Adrenal gland (tissue), 12 donors: ENCODE data around the gene PARP14. TPM values are rescaled to one million over a fixed set of nuclear protein-coding genes. Genes with fewer than 3 reads are reported as not detected.

Experiments used
- DNase-seq, 7 donors: peaks; one replicate each; pipeline ENCODE4 v3.0.0-alpha.2; 2019 to 2020
- H3K27ac ChIP-seq, 5 donors: fragments of 200-600 bp; sonication (generic) in 4 of 5; 1 replicate in 3 of 5; 2 replicates in 2 of 5; pipeline versions ENCODE4 v1.5.1 to v1.8.0; 2016 to 2020; ENCODE audit warnings: mild to moderate bottlenecking in 1 of 5
- H3K27me3 ChIP-seq: fragments of 200-600 bp; 2 replicates; pipeline ENCODE4 v1.8.0; 2021
- H3K36me3 ChIP-seq, 2 donors: fragments of 200-600 bp; replicated peaks in 1 of 2; 1 replicate in 1 of 2; 2 replicates in 1 of 2; pipeline versions ENCODE4 v1.5.1 to v1.8.0; 2018 to 2022
- H3K4me1 ChIP-seq, 2 donors: fragments of 200-600 bp; replicated peaks in 1 of 2; 1 replicate in 1 of 2; 2 replicates in 1 of 2; pipeline versions ENCODE4 v1.5.1 to v1.8.0; 2018 to 2021
- H3K4me3 ChIP-seq, 4 donors: fragments of 200-600 bp; sonication (generic) in 3 of 4; one replicate each; pipeline ENCODE4 v1.5.1; 2016 to 2018
- H3K9me3 ChIP-seq, 3 donors: fragments of 200-600 bp; sonication (generic) in 1 of 3; replicated peaks in 1 of 3; 1 replicate in 2 of 3; 2 replicates in 1 of 3; pipeline versions ENCODE4 v1.5.1 to v1.8.0; 2016 to 2021
- CTCF ChIP-seq, 6 experiments: fragments of 450-650 bp in 4 of 6; fragments of 200-600 bp in 2 of 6; sonication (generic) in 1 of 6; IDR thresholded peaks; 1 replicate in 5 of 6; 2 replicates in 1 of 6; pipeline versions ENCODE4 v1.5.1 to v1.8.0; 2016 to 2021; ENCODE audit warnings: antibody characterized with exemption in 6 of 6, mild to moderate bottlenecking in 2 of 6, moderate library complexity in 1 of 6
- POLR2A ChIP-seq, 2 donors: fragments of 450-650 bp; IDR thresholded peaks; one replicate each; pipeline ENCODE4 v1.6.1; 2017; ENCODE audit warnings: antibody characterized with exemption in 2 of 2, mild to moderate bottlenecking in 2 of 2, moderate library complexity in 1 of 2
- WGBS, 4 donors: extraction: QIAGEN DNeasy Blood & Tissue Kit in 2 of 4; methylation state at CpG; one replicate each; pipeline versions ENCODE4 v1.1.5 to v1.1.7; 2013 to 2017; 5-methylcytosine and 5-hydroxymethylcytosine counted together
- intact Hi-C, 2 donors: fragments of 100-400 bp; cut with DNase I; formaldehyde crosslinking; loops; one replicate each; pipeline versions ENCODE4 v1.14.1 to v1.15.0; 2022 to 2023
- polyA plus RNA-seq, 3 donors: library from polyadenylated mRNA; stranded (reverse); fragments of 200-250 nt in 2 of 3; fragments of 350-450 nt in 1 of 3; fragmentation: Illumina TruSeq in 1 of 3; extraction: RNeasy Lipid Tissue Mini Kit (QIAGEN cat#74804) in 1 of 3; gene quantifications; one replicate each; pipeline ENCODE4 v1.2.3, GENCODE V29; 2013 to 2014
- total RNA-seq, 9 donors: library from RNA; depleted of rRNA in 4 of 9; stranded (reverse); fragments of >200 nt in 4 of 9; fragments of 120-200 nt in 1 of 9; fragmentation: NEBNext Ultra II Directional in 1 of 9; extraction: Animal tissue kit (Norgen Biotek cat#: 25700) in 1 of 9; gene quantifications; one replicate each; pipeline versions ENCODE4 v1.1.0 to v1.2.4, GENCODE V29; 2013 to 2023
- donor health status: healthy with polysubstance abuse.
- donor health status: Bipolar disorder and iron deficiency.
- donor health status: DM: yes; HTN: yes; CAD: no.
- donor health status: DM: no; HTN: no; CAD: no.
- donor health status: DM: no; HTN: no; CAD: no.
- donor health status: DM: yes; HTN: yes; CAD: no.

Gene PARP14
- total and polyA plus RNA-seq, 12 donors: 17.4 to 90.2 (median 45.0) TPM

- H3K36me3 ChIP-seq: peaks cover 0 to 3% of the 10 kb centered on the region in 2 donors
- intact Hi-C loops: no loop called here
- TF ChIP-seq CTCF (IDR thresholded peaks at IDR 0.05) (no peak), POLR2A (IDR thresholded peaks at IDR 0.05) (no peak)
Observed at GRCh38 chr3:122777563-122777962, 96.9 kb downstream of the PARP14 start.

More at GRCh38 chr3:122777563-122777962, 96.9 kb downstream of the PARP14 start:
- Histone ChIP-seq H3K27ac (no peak overlapping the region), H3K4me3 (no peak overlapping the region), H3K9me3 (no peaks in the 10 kb centered on the region), H3K4me1 (no peaks in the 10 kb centered on the region), H3K27me3 (no peaks in the 10 kb centered on the region)
- no peak for DNase-seq
- WGBS, 4 donors: 83 to 87% (median 85%) methylated on average over 3 of the region's 3 CpGs

Other genes starting within 250 kb of the PARP14 start
- gene KPNA1, start 165.9 kb upstream of the PARP14 start, total RNA-seq: 100 to 1,000 TPM in 1 of 9 donors, 10 to 100 TPM in 8; 29.3 to 164 (median 53.4) TPM
- 100 to 1,000 TPM in 1 of 3 donors, 10 to 100 TPM in 2; 12.1 to 123 (median 14.7) TPM for gene KPNA1, start 165.9 kb upstream of the PARP14 start, polyA plus RNA-seq
- gene PARP9, start 116.5 kb upstream of the PARP14 start, total RNA-seq: 10 to 100 TPM; 20.8 to 65.9 (median 42.6) TPM
- 10 to 100 TPM; 29.5 to 70.5 (median 32.3) TPM for gene PARP9, start 116.5 kb upstream of the PARP14 start, polyA plus RNA-seq
- gene DTX3L, start 116.5 kb upstream of the PARP14 start, total RNA-seq: 10 to 100 TPM; 11.4 to 46.6 (median 30.6) TPM
- gene DTX3L, start 116.5 kb upstream of the PARP14 start, polyA plus RNA-seq: 10 to 100 TPM in 1 of 3 donors, 1 to 10 TPM in 2; 6.0 to 25.4 (median 8.0) TPM
- gene PARP15, start 103.2 kb upstream of the PARP14 start, total RNA-seq: 1 to 10 TPM in 5 of 9 donors, under 1 TPM in 4; 0.12 to 2.9 (median 1.3) TPM
- 1 to 10 TPM; 1.0 to 4.3 (median 1.3) TPM for gene PARP15, start 103.2 kb upstream of the PARP14 start, polyA plus RNA-seq
- gene HSPBAP1, start 113.0 kb downstream of the PARP14 start, total RNA-seq: 10 to 100 TPM in 5 of 9 donors, 1 to 10 TPM in 4; 3.9 to 14.8 (median 10.3) TPM
- 10 to 100 TPM in 2 of 3 donors, 1 to 10 TPM in 1; 8.2 to 40.2 (median 30.2) TPM for gene HSPBAP1, start 113.0 kb downstream of the PARP14 start, polyA plus RNA-seq
- 10 to 100 TPM; 11.7 to 40.8 (median 21.7) TPM for gene SLC49A4, start 114.2 kb downstream of the PARP14 start, total RNA-seq
- 10 to 100 TPM in 1 of 3 donors, 1 to 10 TPM in 2; 2.2 to 16.3 (median 4.9) TPM for gene SLC49A4, start 114.2 kb downstream of the PARP14 start, polyA plus RNA-seq